CD4-positive, alpha-beta T cell treated with Interleukin-4 for 1 hour (primary cell): ENCODE results near the gene PRAMEF33.
"Not testable (repeated sequence)": the region's sequence is repeated elsewhere in the genome, so short reads cannot be mapped to it uniquely, and the experiment has no call there.

Experiments
- DNase-seq, 2 donors: peaks; one replicate each; pipeline ENCODE4 v3.0.0-alpha.2; 2020 to 2022

PRAMEF33 gene, protein sequence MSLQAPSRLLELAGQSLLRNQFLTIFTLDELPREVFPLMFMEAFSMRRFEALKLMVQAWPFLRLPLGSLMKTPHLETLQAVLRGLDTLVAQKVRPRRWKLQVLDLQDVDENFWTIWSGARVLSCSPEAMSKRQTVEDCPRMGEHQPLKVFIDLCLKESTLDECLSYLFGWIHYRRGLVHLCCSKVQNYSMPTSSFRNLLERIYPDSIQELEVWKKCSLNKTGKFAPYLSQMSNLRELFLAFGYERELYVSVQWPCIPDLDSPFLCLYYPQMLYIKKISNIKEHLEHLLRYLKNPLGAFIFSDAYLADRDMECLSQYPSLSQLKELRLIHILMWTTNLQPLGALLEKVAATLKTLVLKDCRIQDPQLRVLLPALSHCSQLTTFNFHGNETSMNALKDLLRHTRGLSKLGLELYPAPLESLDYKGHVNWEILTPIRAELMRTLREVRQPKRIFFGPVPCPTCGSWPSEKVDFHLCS

GRCh38 chr1:13303239-13303638 is at the start of gene PRAMEF33:
TSS of gene PRAMEF33 (plus strand) at chr1:13303539. CDS start at chr1:13305955, 2,416 bp downstream.
- not testable (repeated sequence) for DNase-seq

- DNase-seq, result not testable (repeated sequence)
Measured at GRCh38 chr1:13253898-13254297, 49.4 kb upstream of the PRAMEF33 start, which contains the start of gene PRAMEF5. TSS of gene PRAMEF5 (plus strand) at chr1:13254198. CDS start at chr1:13259269, 5,071 bp downstream.

- DNase-seq, result not testable (repeated sequence)
Measured at GRCh38 chr1:13265124-13265523, 38.2 kb upstream of the PRAMEF33 start.

GRCh38 chr1:13277016-13277415 is 26.3 kb upstream of the PRAMEF33 start:
- DNase-seq, result not testable (repeated sequence)

GRCh38 chr1:13279617-13280016 is 23.7 kb upstream of the PRAMEF33 start:
- DNase-seq, result not testable (repeated sequence)

DNA sequence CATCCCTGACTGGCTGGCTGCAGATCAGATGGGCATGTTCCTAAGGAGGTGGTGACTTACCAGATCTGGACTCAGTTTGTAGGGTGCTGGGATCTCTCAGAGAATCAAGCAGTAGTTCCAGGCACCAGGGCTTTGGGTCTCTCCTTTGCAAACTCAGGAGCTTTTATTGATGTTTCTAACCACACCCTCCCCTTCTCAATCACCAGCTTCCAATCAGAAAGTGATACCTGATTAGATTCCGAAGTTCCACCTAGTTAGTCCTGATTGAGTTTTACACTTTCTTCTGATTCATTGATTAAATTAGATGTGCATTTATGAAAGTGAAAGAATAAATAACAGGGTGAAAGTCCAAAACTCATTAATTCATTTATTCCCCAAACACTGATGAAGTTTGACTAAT is 18.3 kb upstream of the PRAMEF33 start, which contains the start of gene PRAMEF8:
Gene PRAMEF8, minus strand, starts transcription at position 101 of the 400 bp plus-strand sequence. CDS start 1,046 bp downstream, outside the sequence.
- not testable (repeated sequence) for DNase-seq

- DNase-seq, result not testable (repeated sequence)
Measured at GRCh38 chr1:13289030-13289429, 14.3 kb upstream of the PRAMEF33 start.

GRCh38 chr1:13297216-13297931 is 6.0 kb upstream of the PRAMEF33 start:
- not testable (repeated sequence) for DNase-seq

- not testable (repeated sequence) for DNase-seq
Measured at GRCh38 chr1:13298699-13299098, 4.6 kb upstream of the PRAMEF33 start.

GRCh38 chr1:13302197-13302596 is 1.1 kb upstream of the PRAMEF33 start:
- not testable (repeated sequence) for DNase-seq

GRCh38 chr1:13315281-13315680 is 11.9 kb downstream of the PRAMEF33 start, which contains the start of gene PRAMEF15:
TSS of gene PRAMEF15 (plus strand) at chr1:13315581. CDS start at chr1:13318408, 2,827 bp downstream.
- not testable (repeated sequence) for DNase-seq

- not testable (repeated sequence) for DNase-seq
Measured at GRCh38 chr1:13342496-13342895, 39.2 kb downstream of the PRAMEF33 start.

DNA sequence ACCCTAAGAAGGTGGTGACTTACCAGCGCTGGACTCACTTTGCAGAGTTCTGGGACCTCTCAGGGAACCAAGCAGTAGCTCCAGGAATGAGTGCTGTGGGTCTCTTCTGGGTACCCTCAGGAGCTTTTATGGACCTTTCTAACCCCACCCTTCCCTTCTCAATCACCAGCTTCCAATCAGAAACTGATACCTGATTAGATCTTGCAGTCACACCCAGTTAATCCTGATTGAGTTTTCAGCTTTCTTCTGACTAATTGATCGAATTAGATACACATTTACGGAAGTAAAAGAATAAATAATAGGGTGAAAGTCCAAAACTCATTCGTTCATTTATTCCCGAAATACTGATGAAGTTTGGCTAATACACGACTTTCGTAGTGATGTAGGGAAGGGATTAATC is 43.7 kb downstream of the PRAMEF33 start, which contains the start of gene PRAMEF14:
Gene PRAMEF14, minus strand, starts transcription at position 101 of the 400 bp plus-strand sequence. CDS start 1,820 bp downstream, outside the sequence.
- DNase-seq, result not testable (repeated sequence)

GRCh38 chr1:13353476-13353875 is 50.1 kb downstream of the PRAMEF33 start:
- not testable (repeated sequence) for DNase-seq

DNA sequence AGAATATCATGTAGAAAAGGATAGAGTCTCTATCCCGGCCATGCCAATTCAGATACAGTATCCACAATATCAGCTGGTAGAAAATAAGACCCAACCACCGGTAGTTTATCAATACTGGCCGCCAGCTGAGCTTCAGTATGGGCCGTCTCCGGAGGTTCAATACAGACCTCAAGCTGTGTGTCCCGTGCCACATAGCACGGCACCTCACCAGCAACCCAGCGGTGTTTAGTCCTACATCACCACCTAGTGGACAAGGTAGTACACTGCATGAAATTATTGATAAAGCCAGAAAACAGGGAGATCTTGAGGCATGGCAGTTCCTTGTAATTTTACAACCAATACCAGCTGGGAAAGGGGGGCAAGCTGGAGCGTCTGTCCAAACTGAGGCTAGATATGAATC is 51.1 kb downstream of the PRAMEF33 start:
- not testable (repeated sequence) for DNase-seq

DNA sequence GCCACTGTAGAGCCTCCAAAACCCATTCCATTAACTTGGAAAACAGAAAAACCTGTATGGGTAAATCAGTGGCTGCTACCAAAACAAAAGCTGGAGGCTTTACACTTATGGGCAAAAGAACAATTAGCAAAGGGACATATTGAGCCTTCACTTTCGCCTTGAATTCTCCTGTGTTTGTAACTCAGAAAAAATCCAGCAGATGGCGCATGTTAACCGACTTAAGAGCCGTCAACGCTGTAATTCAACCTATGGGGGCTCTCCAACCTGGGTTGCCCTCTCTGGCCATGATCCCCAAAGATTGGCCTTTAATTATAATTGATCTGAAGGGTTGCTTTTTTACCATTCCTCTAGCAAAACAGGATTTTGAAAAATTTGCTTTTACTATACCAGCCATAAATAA is 53.4 kb downstream of the PRAMEF33 start:
- DNase-seq, result peak in 1 of 2 donors; percentile 28
